Measurements from ENCODE around the gene CD48.

The CD48 gene

GRCh38 chr1:160748181-160748877 is 36.7 kb upstream of the CD48 start:
- Histone ChIP-seq H3K4me2 (ENCODE audit: low read depth, low read length, poor library complexity, severe bottlenecking) (no peak overlapping the region), H2AFZ (ENCODE audit: low read depth, low read length, severe bottlenecking) (no peak overlapping the region), H3K79me2 (ENCODE audit: insufficient read depth, low read length) (no peaks in the 10 kb centered on the region), H3K4me3 (ENCODE audit: insufficient read depth, low read length, poor library complexity, severe bottlenecking) (no peak overlapping the region), H3K9me2 (replicated peaks; ENCODE audit: insufficient read depth, low read length) (no peaks in the 10 kb centered on the region), H3K9me3 (ENCODE audit: insufficient read depth, low read length) (no peaks in the 10 kb centered on the region), H3F3A (ENCODE audit: insufficient read depth) (no peaks in the 10 kb centered on the region), H4K20me1 (ENCODE audit: low read depth, low read length) (no peaks in the 10 kb centered on the region), H3K27ac (ENCODE audit: low read depth, low read length) (no peak overlapping the region), H3K9ac (ENCODE audit: low read length) (no peak overlapping the region), H3K36me3 (ENCODE audit: low read length) (no peaks in the 10 kb centered on the region), H3K27me3 (ENCODE audit: low read length) (no peaks in the 10 kb centered on the region)
- no peak for TF ChIP-seq EZH2phosphoT487 (conservative IDR thresholded peaks at IDR 0.05; ENCODE audit: low read length)
- peak; percentile 42 for TF ChIP-seq CTCF (IDR thresholded peaks at IDR 0.05; ENCODE audit: insufficient read depth, low read length, poor library complexity, severe bottlenecking)

- no peaks in the 10 kb centered on the region for H3F3A ChIP-seq (ENCODE audit: insufficient read depth)
- H3K9ac ChIP-seq (ENCODE audit: low read length), result no peak overlapping the region
- TF ChIP-seq EZH2phosphoT487 (conservative IDR thresholded peaks at IDR 0.05; ENCODE audit: low read length) (no peak), CTCF (IDR thresholded peaks at IDR 0.05; ENCODE audit: insufficient read depth, low read length, poor library complexity, severe bottlenecking) (no peak)
- no peaks in the 10 kb centered on the region for H3K27me3 ChIP-seq (ENCODE audit: low read length)
- no peaks in the 10 kb centered on the region for H3K9me3 ChIP-seq (ENCODE audit: insufficient read depth, low read length)
- no peaks in the 10 kb centered on the region for H3K79me2 ChIP-seq (ENCODE audit: insufficient read depth, low read length)
- H4K20me1 ChIP-seq (ENCODE audit: low read depth, low read length), result no peaks in the 10 kb centered on the region
- no peak overlapping the region for H3K4me2 ChIP-seq (ENCODE audit: low read depth, low read length, poor library complexity, severe bottlenecking)
- H3K9me2 ChIP-seq (replicated peaks; ENCODE audit: insufficient read depth, low read length), result no peaks in the 10 kb centered on the region
- no peaks in the 10 kb centered on the region for H3K36me3 ChIP-seq (ENCODE audit: low read length)
- no peak overlapping the region for H3K27ac ChIP-seq (ENCODE audit: low read depth, low read length)
- no peak overlapping the region for H3K4me3 ChIP-seq (ENCODE audit: insufficient read depth, low read length, poor library complexity, severe bottlenecking)
- no peak overlapping the region for H2AFZ ChIP-seq (ENCODE audit: low read depth, low read length, severe bottlenecking)
Observed at GRCh38 chr1:160747717-160748116, 36.1 kb upstream of the CD48 start.

- Histone ChIP-seq H2AFZ (ENCODE audit: low read depth, low read length, severe bottlenecking) (no peak overlapping the region), H3K27me3 (ENCODE audit: low read length) (no peaks in the 10 kb centered on the region), H3K4me3 (ENCODE audit: insufficient read depth, low read length, poor library complexity, severe bottlenecking) (no peak overlapping the region), H4K20me1 (ENCODE audit: low read depth, low read length) (no peaks in the 10 kb centered on the region), H3K9me2 (replicated peaks; ENCODE audit: insufficient read depth, low read length) (no peaks in the 10 kb centered on the region), H3K4me2 (ENCODE audit: low read depth, low read length, poor library complexity, severe bottlenecking) (no peak overlapping the region), H3K27ac (ENCODE audit: low read depth, low read length) (no peak overlapping the region), H3K79me2 (ENCODE audit: insufficient read depth, low read length) (no peaks in the 10 kb centered on the region), H3K9me3 (ENCODE audit: insufficient read depth, low read length) (no peaks in the 10 kb centered on the region), H3F3A (ENCODE audit: insufficient read depth) (no peaks in the 10 kb centered on the region), H3K9ac (ENCODE audit: low read length) (no peak overlapping the region), H3K36me3 (ENCODE audit: low read length) (no peaks in the 10 kb centered on the region)
- TF ChIP-seq CTCF (IDR thresholded peaks at IDR 0.05; ENCODE audit: insufficient read depth, low read length, poor library complexity, severe bottlenecking) (no peak), EZH2phosphoT487 (conservative IDR thresholded peaks at IDR 0.05; ENCODE audit: low read length) (no peak)
Observed at GRCh38 chr1:160746836-160747500, 35.3 kb upstream of the CD48 start.
